ENCODE results near the gene DHCR24.

DNA sequence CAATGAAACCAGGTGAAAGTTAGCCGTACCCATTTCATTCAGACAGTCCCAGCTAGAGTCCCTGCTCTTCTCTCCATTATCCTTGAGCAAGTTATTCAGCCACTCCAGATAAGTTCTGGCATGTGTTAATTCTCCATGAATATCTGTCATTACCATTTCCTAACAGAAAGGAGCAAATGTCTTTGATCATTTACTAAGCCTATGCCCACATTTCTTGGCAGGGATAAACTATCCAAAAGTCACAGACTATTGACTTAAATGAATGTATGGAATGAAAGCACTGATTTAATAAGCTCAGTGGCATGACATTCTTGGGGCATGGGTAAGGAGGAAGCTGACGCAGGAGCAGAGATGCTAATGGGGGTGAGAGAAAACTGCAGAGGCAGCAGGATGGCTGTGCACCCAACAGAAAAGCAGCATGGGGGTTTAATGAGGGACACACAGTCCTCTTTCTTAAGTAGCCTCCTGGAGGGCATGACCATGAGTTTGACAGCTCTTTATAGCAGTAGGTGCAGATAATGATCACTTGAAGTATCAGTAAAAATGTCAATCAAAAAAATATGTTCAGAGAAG is 17.6 kb upstream of the DHCR24 start:
- TF ChIP-seq ZNF354B (CRISPR knock-in tag; IDR thresholded peaks at IDR 0.05) = no peak
- TF ChIP-seq, protein P1, sequence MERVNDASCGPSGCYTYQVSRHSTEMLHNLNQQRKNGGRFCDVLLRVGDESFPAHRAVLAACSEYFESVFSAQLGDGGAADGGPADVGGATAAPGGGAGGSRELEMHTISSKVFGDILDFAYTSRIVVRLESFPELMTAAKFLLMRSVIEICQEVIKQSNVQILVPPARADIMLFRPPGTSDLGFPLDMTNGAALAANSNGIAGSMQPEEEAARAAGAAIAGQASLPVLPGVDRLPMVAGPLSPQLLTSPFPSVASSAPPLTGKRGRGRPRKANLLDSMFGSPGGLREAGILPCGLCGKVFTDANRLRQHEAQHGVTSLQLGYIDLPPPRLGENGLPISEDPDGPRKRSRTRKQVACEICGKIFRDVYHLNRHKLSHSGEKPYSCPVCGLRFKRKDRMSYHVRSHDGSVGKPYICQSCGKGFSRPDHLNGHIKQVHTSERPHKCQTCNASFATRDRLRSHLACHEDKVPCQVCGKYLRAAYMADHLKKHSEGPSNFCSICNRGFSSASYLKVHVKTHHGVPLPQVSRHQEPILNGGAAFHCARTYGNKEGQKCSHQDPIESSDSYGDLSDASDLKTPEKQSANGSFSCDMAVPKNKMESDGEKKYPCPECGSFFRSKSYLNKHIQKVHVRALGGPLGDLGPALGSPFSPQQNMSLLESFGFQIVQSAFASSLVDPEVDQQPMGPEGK (CRISPR knock-in tag; IDR thresholded peaks at IDR 0.05) = no peak
- no peak for TF ChIP-seq POLR2A (IDR thresholded peaks at IDR 0.05; ENCODE audit: insufficient read depth in 1 of 2, low read depth in 2 of 2, low read length in 2 of 2)
- no peak for TF ChIP-seq SNAPC4 (CRISPR knock-in tag; IDR thresholded peaks at IDR 0.05)
- no peak for TF ChIP-seq ZNF510 (CRISPR knock-in tag; IDR thresholded peaks at IDR 0.05; ENCODE audit: low read depth)
- no peak for TF ChIP-seq PLRG1 (conservative IDR thresholded peaks at IDR 0.05)
- no peak for TF ChIP-seq ZNF18 (CRISPR knock-in tag; IDR thresholded peaks at IDR 0.05; ENCODE audit: insufficient replicate concordance)
- no peak for TF ChIP-seq HNRNPL (IDR thresholded peaks at IDR 0.05; ENCODE audit: low read depth, low read length)
- TF ChIP-seq, protein P2, sequence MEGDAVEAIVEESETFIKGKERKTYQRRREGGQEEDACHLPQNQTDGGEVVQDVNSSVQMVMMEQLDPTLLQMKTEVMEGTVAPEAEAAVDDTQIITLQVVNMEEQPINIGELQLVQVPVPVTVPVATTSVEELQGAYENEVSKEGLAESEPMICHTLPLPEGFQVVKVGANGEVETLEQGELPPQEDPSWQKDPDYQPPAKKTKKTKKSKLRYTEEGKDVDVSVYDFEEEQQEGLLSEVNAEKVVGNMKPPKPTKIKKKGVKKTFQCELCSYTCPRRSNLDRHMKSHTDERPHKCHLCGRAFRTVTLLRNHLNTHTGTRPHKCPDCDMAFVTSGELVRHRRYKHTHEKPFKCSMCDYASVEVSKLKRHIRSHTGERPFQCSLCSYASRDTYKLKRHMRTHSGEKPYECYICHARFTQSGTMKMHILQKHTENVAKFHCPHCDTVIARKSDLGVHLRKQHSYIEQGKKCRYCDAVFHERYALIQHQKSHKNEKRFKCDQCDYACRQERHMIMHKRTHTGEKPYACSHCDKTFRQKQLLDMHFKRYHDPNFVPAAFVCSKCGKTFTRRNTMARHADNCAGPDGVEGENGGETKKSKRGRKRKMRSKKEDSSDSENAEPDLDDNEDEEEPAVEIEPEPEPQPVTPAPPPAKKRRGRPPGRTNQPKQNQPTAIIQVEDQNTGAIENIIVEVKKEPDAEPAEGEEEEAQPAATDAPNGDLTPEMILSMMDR (CRISPR knock-in tag; IDR thresholded peaks at IDR 0.05) = no peak
- TF ChIP-seq POLR2AphosphoS5 (IDR thresholded peaks at IDR 0.05; ENCODE audit: low read depth, low read length) = no peak
- TF ChIP-seq, protein P3, sequence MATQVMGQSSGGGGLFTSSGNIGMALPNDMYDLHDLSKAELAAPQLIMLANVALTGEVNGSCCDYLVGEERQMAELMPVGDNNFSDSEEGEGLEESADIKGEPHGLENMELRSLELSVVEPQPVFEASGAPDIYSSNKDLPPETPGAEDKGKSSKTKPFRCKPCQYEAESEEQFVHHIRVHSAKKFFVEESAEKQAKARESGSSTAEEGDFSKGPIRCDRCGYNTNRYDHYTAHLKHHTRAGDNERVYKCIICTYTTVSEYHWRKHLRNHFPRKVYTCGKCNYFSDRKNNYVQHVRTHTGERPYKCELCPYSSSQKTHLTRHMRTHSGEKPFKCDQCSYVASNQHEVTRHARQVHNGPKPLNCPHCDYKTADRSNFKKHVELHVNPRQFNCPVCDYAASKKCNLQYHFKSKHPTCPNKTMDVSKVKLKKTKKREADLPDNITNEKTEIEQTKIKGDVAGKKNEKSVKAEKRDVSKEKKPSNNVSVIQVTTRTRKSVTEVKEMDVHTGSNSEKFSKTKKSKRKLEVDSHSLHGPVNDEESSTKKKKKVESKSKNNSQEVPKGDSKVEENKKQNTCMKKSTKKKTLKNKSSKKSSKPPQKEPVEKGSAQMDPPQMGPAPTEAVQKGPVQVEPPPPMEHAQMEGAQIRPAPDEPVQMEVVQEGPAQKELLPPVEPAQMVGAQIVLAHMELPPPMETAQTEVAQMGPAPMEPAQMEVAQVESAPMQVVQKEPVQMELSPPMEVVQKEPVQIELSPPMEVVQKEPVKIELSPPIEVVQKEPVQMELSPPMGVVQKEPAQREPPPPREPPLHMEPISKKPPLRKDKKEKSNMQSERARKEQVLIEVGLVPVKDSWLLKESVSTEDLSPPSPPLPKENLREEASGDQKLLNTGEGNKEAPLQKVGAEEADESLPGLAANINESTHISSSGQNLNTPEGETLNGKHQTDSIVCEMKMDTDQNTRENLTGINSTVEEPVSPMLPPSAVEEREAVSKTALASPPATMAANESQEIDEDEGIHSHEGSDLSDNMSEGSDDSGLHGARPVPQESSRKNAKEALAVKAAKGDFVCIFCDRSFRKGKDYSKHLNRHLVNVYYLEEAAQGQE (IDR thresholded peaks at IDR 0.05; ENCODE audit: borderline replicate concordance in 1 of 2, low read depth in 1 of 2, low read length in 2 of 2) = no peak
- TF ChIP-seq ZNF274 (CRISPR knock-in tag; IDR thresholded peaks at IDR 0.05) = no peak
- TF ChIP-seq KLF12 (CRISPR knock-in tag; IDR thresholded peaks at IDR 0.05; ENCODE audit: borderline replicate concordance) = no peak
- no peak for TF ChIP-seq NR1H2 (CRISPR knock-in tag; IDR thresholded peaks at IDR 0.05; ENCODE audit: borderline replicate concordance, low read depth)

All from HepG2 (cell line).